CD4-positive, alpha-beta T cell treated with Interleukin-10 for 1 hour (primary cell): ENCODE results near the gene PRMT7.

Experiments used
- DNase-seq: peaks from one replicate; pipeline ENCODE4 v3.0.0-alpha.2; 2020

Gene PRMT7

DNA sequence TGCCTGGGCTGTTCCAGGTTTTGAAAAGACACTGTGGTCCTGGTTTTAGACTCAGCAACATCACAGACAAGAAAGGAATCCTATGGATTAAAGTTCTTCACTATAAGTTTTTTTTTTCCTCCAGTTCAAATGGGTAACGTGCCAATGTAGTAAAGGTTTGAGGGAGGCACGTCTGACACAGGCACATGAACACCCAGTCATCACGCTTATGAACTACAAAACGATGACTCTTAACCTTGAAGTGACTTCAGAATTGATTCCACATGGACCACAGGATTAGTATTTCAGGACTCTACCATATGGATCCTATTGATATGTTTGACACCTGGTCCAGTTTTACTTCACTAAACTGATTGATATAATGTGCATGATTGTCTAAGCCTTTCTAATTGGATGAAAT lies 2.3 kb downstream of the PRMT7 start:
- no peak for DNase-seq

DNA sequence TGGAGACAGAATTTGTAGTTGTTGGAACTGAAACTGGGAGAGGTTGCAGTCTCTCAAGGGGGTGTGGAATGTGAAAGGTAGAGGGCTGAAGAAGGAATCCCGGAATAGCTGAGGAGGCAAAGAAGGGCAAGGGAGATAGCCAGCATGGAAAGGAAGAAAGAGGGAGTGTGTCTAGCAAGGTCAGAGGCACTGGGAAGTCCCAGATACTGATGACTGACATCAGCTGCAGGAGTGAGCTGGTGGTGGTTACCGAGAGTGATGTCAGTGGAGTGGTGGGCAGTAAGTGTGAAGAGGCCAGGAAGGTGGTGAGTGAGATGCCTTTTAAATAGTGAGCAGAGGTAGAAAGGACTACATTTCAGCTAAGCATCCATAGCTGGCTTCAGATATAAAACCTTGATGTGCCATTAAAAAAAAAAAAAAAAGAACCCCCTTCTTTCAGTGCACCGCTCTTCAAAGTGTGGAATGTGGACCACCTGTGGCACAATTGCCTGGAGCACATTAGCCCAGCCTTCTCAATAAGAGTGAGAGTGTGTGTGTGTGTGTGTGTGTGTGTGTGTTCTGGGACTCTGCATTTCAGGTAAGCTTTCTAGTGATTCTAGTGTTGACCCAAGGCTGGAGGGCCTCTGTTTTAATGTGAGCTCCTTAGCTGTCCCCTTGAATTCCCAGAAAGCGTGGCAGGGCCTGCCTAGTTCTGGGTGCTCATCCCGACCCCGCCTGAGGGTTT lies 8.5 kb downstream of the PRMT7 start:
- DNase-seq, result no peak

DNA sequence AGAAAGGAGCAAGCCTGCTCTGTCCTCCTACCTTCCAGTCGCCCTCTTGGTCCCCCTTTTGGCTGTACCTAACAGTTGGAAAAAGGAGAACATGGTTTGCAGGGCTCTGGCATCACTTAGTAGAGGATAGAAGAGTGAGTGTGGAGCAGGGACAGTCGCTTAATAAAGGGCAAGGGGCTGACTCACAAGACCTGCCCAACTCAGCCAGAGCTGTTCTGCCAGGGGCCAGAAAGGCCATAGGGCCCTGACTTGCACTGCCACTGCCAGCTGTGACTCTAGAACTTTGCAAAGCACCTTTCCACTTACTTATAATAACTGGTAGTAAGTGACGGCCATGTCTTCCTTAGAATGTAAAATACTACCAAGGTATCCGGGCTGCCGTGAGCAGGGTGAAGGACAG lies 13.5 kb downstream of the PRMT7 start:
- no peak for DNase-seq

DNA sequence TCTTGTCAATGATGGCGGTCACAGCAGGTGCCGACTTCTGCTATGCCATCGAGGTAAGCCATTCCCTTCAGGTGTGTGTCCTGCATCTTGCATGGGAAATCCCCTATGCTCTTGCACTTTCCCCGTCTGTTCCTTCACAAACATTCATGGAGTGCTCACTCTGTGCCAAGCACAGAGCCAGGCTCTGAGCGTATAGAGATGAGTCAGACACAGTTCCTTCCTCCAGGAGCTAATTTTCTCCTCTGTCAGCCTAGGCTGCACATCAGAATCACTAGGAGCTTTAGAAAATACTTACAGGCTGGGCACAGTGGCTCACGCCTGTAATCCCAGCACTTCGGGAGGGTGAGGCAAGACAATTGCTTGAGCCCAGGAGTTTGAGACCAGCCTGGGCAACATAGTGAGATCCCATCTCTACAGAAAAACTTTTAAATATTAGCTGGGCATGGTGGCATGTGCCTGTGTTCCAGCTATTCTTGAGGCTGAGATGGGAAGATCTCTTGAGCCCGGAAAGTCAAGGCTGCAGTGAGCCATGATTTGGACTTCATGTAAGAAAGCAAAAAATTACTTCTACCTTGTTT lies 14.1 kb downstream of the PRMT7 start:
- no peak for DNase-seq

DNA sequence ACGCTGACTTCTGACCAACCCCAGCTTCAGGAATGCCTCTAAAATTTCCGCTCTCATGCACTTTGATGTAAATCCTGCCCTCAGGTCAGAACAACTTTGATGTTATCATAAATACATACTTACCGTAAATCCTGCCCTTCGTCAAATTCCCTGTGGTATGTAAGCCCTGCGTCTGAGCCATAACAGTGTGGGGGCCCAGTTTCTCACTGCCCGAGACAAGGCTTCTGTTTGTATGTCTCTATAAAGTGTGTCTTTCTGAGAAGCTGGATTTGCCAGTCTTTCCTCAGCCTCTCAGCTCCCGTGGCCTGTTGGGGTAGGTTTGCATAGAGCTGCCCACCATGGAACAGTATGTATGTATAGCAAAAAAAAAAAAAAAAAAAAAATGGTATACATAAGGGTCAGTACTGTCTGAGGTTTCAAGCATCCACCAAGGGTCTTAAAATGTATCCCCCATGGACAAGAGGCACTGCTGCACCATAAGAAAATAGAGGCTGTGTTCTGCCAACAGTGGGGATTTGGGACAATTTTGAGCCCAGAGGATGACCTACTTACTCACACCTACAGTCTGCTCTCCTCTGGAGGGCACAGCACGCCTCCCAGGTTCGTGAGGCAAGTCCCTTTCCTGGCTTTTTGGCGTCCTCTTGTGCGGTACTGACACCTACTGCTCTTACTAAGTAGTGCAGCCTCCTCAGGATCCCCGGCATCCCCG lies 17.5 kb downstream of the PRMT7 start:
- peak; percentile 85 for DNase-seq

DNA sequence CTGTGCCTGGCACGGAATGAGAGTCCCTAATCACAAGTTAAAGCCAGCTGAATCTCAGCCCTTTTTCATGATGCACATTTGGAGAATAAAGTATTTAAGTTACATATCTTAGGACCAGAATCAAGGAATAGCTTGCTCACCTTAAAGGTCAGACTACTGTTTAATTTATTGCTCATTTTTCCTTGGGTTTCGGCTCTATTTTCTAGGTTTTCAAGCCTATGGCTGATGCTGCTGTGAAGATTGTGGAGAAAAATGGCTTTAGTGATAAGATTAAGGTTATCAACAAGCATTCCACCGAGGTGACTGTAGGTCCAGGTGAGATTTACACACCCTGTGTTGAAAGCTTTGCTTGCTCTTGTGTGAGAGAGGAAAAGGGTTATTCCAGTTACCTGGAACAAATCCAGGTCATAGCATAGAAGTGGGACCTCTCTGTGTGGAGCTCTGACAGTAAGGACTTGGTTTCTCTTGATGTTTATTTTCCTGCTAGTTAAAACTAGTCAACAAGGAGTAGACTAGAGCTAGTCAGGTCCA lies 18.1 kb downstream of the PRMT7 start:
- no peak for DNase-seq

DNA sequence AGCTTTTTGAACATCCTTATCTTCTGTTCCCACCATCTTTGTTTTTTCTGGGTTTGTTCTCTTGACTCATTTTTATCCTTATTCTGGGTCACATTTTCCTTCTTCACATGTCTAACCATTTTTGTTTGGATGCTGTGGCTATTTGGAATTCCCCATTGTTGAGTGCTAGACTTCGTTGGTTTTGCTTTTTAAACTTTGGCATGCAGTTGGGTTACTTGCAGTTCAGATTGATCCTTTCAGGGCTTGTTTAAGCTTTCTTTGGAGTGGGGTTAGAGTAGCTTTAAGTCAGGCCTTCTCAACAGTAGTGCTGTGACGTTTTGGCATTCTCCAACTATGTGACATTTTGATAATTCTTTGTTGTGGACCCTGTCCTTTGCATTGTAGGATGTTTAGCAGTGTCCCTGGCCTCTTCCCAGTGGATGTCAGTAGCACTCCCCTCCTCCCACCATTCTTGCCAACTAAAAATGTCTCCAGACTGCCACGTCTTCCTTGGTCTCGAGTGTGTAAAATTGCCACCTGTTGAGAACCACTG lies 21.1 kb downstream of the PRMT7 start:
- no peak for DNase-seq

DNA sequence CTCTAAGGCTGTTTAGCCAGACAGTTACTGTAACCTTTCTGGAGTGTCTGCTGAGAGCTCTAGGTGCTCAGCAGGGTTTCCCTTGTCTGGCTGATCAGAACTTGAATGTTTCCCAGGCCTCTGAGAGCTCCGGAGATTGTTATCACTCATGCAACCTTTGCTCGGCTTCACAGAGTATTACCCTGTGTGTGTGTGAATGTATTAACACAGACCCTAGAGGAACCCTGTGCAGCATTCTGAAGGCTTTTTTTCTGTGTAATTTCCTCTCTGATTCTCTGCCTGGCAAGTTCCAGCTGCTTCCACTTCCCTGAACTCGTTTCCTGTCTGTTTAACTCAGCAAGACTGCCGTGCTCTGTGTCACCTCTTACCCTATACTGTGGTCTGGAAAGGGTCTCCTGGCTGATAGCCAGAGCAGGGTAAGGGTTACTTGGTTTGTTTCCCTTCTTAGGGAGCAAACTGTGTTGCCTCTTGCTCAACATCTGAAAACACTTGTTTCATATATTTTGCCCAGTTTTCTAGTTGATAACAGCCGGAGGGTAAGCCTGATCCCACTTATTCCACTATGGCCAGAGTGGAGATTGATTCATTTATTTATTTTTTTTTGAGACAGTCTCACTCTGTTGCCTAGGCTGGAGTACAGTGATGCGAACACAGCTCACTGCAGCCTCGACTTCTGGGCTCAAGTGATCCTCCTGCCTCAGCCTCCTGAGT lies 21.7 kb downstream of the PRMT7 start:
- no peak for DNase-seq

DNA sequence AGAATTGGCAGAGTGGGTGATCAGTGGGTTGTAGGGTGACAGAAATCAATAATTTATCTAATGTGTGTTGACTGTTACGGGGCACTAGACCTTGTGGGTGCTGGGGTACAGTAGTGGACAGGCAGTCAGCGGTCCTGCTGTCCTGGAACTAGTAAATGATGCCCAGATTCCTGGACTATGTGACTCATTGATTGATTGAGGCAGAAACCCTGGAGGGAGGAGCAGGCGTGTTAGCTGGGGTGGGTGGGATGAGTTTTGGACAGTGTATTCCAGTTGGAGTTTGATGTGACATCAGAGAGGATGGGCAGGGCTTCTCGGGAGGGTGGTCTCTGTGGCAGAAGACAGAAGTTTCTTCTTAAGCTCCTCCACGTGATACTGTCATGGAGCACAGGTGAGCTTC lies 24.4 kb downstream of the PRMT7 start:
- no peak for DNase-seq

DNA sequence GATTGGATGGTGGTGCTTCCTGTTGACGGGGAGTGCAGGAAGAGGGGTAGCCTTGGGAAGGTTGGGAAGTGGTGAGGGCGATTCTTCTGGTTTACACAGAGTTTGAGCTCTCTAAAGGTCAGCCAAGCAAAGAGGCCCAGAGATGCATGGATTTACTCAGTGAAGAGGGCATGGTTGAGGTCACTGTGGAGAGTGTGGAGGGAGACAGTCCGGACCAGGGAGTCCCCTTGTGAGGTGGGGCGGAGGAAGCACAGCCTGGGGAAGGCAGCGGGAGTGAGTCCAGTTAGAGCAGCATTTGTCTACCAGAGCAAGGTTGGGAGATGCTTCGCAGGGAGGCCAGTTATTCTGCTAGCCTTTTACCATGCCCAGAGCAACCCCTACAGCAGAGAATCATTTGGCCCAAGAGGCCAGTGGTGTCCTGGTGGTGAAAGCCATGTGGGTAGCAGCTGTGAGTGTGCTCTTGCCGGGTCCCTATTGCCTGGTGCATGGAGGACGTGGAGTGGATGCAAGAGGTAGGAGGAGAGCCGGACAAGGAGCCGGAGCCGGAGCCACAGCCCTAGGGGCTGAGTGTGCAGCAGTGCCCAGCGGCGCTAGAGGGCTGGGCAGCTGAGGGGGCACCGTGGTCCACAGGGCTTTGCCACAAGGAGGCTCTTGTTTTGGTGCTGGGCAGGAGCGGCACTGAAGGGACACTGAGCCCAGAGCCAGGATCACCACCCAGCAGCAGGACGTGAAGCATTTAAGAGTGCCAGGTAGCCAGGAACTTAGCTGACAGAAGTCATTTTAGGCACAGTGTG lies 27.7 kb downstream of the PRMT7 start:
- no peak for DNase-seq

DNA sequence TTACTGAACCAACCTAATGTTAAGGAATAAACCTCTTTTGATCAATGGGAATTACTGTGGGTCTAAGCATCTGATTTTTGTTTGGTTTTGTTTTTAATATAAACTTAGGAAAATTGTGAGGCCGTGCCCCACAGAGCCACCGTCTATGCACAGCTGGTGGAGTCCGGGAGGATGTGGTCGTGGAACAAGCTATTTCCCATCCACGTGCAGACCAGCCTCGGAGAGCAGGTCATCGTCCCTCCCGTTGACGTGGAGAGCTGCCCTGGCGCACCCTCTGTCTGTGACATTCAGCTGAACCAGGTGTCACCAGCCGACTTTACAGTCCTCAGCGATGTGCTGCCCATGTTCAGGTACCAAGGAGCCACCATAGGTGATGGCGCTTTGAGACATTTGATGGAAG lies 28.4 kb downstream of the PRMT7 start:
- no peak for DNase-seq

DNA sequence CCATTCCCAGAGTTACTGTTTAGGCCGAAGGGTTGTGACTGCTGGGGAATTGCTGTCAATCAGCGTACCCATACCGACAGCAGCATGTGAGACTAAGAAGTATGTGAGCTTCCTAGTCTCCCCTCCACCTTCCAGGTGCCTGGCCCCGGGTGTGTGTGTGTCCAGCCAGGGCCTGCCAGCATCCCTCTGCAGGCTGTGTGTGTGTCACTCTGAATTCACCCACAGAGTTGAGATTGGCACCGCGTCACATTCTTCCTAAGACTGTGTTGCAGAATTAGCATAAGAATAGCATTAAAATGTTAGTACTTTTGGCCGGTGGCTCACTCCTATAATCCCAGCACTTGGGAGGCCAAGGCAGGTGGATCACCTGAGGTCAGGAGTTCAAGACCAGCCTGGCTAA lies 31.8 kb downstream of the PRMT7 start:
- no peak for DNase-seq

DNA sequence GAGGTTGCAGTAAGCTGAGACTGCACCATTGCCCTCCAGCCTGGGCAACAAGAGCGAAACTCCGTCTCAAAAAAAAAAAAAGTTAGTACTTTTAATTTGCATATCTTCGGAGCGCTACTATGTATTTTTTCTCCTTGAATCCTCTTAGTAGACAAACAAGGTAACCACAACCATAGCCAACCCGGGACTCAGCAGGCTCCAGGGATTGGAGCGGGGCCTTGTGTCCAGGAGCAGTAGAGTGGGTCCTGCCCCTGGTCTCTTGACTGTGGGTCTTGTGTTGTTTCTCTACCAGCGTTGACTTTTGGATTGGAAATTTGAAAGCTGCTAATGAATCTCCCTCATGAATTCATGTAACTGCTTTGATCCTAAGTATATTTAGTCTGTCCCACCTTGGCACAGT lies 32.3 kb downstream of the PRMT7 start:
- DNase-seq, result no peak

DNA sequence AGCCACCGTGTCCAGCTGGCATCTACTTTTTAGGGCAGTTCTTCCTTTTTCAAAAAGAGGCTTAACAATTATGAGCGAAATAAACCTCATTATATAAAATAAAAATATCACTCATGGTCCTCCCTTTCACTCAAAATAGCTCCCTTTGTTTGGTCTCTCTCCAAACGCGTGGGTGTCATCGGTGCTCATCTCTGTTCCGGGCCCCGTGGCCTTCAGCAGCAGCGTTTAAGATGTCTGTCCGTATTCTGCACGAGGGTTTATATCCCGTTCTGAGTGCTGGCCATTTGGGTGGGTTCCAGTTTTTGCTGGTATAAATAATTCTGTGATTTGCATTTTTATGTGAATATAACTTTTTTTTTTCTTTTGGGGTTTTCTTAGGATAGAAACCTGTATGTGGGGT lies 33.4 kb downstream of the PRMT7 start:
- no peak for DNase-seq

DNA sequence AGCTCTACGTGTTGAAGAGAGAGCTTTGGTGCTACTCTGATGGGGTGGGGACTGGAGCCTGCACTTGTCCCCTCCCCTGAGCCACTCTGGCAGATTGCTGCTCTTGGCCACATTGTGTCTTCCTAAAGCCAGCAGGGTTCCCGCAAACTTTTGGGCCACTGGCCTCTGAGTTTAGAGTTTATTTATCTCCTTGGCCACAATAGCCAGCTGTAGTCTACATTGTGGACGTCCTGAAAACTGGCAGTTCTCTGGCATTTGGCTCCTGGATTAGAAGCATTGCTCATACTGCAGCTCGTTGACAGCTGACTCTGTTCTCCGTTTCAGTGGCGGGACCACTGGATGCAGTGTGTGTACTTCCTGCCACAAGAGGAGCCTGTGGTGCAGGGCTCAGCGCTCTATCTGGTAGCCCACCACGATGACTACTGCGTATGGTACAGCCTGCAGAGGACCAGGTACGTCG lies 34.6 kb downstream of the PRMT7 start:
- no peak for DNase-seq

DNA sequence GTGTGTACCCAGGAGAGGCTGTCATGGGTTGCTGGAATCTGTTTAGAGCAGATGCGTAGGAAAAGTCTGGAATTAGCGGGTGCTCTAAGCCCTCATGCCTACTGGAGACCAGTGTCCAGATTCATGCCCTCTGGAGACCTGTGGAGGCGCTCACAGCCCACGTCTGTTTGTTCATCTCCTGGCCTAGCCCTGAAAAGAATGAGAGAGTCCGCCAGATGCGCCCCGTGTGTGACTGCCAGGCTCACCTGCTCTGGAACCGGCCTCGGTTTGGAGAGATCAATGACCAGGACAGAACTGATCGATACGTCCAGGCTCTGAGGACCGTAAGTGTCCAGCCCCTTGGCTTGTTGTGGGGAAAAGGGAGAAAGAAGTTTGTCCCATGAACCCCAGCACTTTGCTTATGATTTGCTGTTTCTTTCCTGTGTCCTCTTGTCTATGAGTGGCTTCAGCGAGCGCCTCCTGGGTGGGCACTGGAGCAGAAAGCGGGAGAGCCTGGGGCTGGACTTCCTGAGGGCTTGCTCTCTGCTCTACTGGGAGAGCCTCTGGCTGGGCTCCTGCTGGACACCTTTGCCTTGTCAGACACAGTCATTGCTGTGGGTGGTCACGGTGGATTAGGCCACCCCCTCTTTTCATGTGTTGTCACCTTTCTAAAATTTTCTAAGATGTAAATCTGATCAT lies 35.3 kb downstream of the PRMT7 start:
- DNase-seq, result no peak

DNA sequence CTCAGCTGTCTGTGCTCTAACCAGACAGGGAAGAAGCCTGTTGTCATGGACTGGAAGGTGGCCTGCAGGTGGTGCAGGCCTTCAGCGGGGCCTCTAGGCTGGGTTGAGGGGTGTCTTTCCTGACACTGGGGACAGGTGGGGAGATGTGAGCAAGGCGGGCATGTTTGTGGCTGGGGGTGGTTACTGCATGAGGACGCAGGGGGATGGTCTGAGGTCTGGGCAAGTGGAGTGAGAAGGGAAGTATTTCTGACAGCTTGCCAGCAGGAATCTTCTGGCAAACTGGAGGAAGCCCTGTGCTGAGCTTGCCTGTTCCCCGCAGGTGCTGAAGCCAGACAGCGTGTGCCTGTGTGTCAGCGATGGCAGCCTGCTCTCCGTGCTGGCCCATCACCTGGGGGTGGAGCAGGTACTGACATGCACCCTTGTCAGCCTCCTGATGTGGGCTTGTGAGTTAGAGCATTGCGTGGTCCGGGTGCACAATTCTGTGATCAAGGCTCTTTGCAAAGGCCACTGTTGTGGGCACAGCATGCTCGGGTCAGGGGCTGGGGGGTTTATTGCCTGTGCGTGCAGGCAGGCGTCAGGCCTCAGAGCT lies 36.2 kb downstream of the PRMT7 start:
- no peak for DNase-seq

DNA sequence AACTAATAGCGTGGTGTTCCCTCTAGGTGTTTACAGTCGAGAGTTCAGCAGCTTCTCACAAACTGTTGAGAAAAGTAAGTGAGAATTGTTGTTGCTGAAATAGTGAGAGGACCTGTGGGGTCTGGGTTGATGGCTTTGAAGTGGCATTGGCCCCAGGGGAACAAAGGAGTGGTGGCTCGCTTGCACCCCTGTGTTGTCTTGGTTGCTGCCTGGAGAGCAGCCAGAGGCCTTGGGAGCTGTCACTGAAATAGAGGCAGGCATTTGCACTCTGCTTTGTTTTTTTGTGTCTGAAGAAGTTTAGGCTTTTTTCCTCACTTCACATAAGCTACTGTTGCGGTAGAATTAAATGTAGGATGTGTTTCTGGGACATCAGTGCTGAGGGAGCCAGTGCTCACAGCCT lies 36.8 kb downstream of the PRMT7 start:
- no peak for DNase-seq

DNA sequence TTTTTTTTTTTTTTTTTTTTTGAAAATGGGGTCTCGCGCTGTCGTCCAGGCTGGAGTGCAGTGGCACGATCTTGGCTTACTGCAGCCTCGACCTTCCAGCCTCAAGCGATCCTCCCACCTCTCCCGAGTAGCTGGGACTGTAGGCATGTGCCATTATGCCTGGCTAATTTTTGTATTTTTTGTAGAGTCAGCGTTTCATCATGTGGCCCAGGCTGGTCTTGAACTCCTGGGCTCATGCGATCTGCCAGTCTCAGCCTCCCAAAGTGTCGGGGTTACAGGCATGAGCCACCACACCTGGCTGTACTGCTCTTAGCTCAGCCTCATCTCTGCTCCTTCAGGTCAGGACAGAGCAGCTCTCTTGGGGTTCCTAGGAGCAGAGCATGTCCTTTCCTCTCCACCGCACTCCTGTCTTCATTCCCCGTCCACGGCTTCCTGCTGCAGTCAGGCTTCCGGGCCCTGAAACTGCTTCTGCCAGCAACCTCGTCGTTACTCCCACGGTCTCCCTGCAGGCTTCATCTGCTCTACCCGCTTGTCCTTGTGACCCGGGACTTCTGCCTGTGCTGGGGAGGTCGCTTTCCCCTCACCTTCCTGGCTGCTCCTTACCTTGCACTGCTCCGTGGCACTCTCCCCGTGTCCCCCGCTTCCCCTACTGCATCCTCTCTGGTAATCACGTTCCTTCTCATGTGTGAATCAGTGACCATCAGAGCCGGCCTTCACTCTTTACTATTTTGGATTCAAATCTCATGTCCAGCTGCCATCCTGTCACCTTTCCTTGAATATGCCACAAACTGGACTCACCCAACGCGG lies 38.0 kb downstream of the PRMT7 start:
- DNase-seq, result no peak

DNA sequence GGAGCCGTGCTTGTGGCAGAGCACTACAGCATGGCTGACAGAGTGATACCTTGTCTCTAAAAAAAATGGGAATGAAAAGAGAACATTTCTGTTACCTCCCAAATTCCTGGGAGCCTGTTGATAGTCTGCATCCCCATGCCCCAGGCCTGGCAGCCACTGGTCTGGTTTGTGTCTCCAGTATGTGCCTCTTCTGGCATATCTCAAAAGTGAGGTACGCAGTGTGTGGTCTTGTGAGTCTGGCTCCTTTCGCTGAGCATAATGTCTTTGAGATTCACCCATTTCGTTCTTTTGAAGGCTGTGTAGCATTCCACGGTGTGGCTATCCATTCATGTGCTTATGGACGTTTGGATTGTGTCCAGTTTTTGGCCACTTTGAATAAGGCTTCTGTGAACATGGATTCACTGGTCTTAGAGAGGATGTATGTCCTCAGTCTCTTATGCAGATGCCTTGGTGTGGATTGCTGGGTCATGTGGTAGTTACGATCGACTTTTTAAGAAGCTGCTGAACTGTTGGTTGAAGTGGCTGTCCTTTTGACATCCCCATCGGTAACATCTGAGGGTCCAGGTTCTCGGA lies 39.1 kb downstream of the PRMT7 start:
- no peak for DNase-seq
